HFF-Myc (cell line): ENCODE measurements around the gene RAB3GAP2.

Experiments
- DNase-seq: peaks from one replicate; pipeline ENCODE4 v3.0.0-alpha.2; 2011; ENCODE audit warnings: low read depth; ENCODE audit errors: extremely low read depth
- H3K4me3 ChIP-seq: replicated peaks from 2 replicates; pipeline ENCODE4 v1.5.1; 2011; ENCODE audit warnings: low read depth, mild to moderate bottlenecking, control low read depth, low read length
- TF ChIP-seq, protein P1 (sequence below): IDR thresholded peaks from 2 replicates; pipeline ENCODE4 v1.5.1; 2012; ENCODE audit warnings: mild to moderate bottlenecking, low read depth, low read length, control low read depth; ENCODE audit errors: missing control alignments

The RAB3GAP2 gene

GRCh38 chr1:220151454-220151853, 120.8 kb downstream of the RAB3GAP2 start:
- DNase-seq = no peak
- TF ChIP-seq, protein P1, sequence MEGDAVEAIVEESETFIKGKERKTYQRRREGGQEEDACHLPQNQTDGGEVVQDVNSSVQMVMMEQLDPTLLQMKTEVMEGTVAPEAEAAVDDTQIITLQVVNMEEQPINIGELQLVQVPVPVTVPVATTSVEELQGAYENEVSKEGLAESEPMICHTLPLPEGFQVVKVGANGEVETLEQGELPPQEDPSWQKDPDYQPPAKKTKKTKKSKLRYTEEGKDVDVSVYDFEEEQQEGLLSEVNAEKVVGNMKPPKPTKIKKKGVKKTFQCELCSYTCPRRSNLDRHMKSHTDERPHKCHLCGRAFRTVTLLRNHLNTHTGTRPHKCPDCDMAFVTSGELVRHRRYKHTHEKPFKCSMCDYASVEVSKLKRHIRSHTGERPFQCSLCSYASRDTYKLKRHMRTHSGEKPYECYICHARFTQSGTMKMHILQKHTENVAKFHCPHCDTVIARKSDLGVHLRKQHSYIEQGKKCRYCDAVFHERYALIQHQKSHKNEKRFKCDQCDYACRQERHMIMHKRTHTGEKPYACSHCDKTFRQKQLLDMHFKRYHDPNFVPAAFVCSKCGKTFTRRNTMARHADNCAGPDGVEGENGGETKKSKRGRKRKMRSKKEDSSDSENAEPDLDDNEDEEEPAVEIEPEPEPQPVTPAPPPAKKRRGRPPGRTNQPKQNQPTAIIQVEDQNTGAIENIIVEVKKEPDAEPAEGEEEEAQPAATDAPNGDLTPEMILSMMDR = no peak
- no peak overlapping the region for H3K4me3 ChIP-seq

DNA sequence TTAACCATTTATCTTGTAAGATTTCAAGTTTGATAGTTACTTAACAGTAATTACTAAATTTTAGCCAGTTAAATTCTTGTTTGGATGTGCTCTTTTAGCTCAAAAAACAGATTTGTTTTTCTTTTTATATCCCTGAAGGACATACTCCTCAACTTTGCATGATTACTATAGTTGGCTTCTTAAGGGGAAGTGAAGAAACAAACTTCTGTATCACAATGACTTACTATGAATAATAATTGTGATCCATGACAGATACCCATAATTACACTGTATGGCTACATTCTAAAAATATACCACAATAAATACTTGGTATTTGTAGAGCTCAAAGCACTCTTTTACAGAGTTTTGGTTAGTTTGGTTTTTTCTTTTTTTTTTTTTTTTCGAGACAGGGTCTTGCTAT, 122.5 kb downstream of the RAB3GAP2 start:
- no peak overlapping the region for H3K4me3 ChIP-seq
- DNase-seq = no peak
- TF ChIP-seq, protein P1 = no peak

GRCh38 chr1:220144051-220144450, 128.2 kb downstream of the RAB3GAP2 start:
- TF ChIP-seq, protein P1 = no peak
- DNase-seq = no peak
- H3K4me3 ChIP-seq = no peak overlapping the region

DNA sequence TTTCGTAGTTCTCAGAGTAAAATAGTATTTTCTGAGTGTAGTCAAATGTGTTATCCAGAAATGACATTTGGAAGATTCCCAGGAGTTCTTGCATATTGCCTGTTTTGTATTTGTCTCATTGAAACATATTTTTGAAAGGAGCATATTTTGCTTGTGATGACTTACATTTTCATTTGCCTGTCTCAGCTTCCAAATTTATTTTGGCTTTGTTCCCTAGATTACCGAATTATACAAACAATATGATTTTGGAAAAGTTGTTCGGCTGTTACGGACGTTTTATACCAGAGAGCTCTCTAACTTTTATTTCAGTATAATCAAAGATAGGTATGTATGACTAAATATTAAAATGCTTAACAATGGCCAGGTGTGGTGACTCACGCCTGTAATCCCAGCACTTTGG, 132.3 kb downstream of the RAB3GAP2 start:
- DNase-seq = no peak

GRCh38 chr1:220137019-220137786, 135.1 kb downstream of the RAB3GAP2 start:
- TF ChIP-seq, protein P1 = no peak
- no peak overlapping the region for H3K4me3 ChIP-seq
- DNase-seq = no peak

More for the DNA sequence above, 132.3 kb downstream of the RAB3GAP2 start:
- no peak overlapping the region for H3K4me3 ChIP-seq
- TF ChIP-seq, protein P1 = no peak

- TF ChIP-seq, protein P1 = no peak
- no peak for DNase-seq
- no peak overlapping the region for H3K4me3 ChIP-seq
These were observed 136.5 kb downstream of the RAB3GAP2 start for GRCh38 chr1:220135755-220136154.
